GM23248 (cell line): Measurements from ENCODE around the gene OR2L8.

Experiments
- EZH2 ChIP-seq: fragments of 200-600 bp; sonication (generic); IDR thresholded peaks from 2 replicates; pipeline ENCODE4 v1.6.1; 2018; ENCODE audit warnings: antibody characterized with exemption, mild to moderate bottlenecking; ENCODE audit not compliant: insufficient read depth, poor library complexity, severe bottlenecking
- EZH2phosphoT487 ChIP-seq: fragments of 200-600 bp; sonication (generic); IDR thresholded peaks from 2 replicates; pipeline ENCODE4 v1.6.1; 2018; ENCODE audit warnings: antibody characterized with exemption, moderate library complexity, mild to moderate bottlenecking, low read depth; ENCODE audit not compliant: insufficient read depth

- TF ChIP-seq EZH2 = no peak
- TF ChIP-seq EZH2phosphoT487 = no peak
Measured at GRCh38 chr1:247953408-247953807, 4.8 kb downstream of the OR2L8 start.
